Measurements from ENCODE around the gene CDK8.
"Not testable (repeated sequence)": the region's sequence is repeated elsewhere in the genome, so short reads cannot be mapped to it uniquely, and the experiment has no call there.

The CDK8 gene

GRCh38 chr13:26272621-26273020 is 18.7 kb downstream of the CDK8 start:
- Histone ChIP-seq H3K4me3 (ENCODE audit: low read length) (no peak overlapping the region), H3K27ac (ENCODE audit: low read depth, low read length) (no peak overlapping the region), H3K4me2 (ENCODE audit: low read length) (no peak overlapping the region), H3K9me3 (ENCODE audit: control insufficient read depth, insufficient read depth, low read length) (no peaks in the 10 kb centered on the region), H3F3A (ENCODE audit: control insufficient read depth, insufficient read depth) (no peaks in the 10 kb centered on the region), H3K4me1 (ENCODE audit: control insufficient read depth, low read length) (no peaks in the 10 kb centered on the region), H3K36me3 (ENCODE audit: control insufficient read depth, low read length) (no peaks in the 10 kb centered on the region), H3K9me2 (replicated peaks; ENCODE audit: control insufficient read depth, low read length) (no peaks in the 10 kb centered on the region), H4K20me1 (ENCODE audit: control insufficient read depth, insufficient read depth, low read depth, low read length) (no peaks in the 10 kb centered on the region; the same call in 1 of the 2 replicates), H3K27me3 (ENCODE audit: control insufficient read depth, low read length) (no peaks in the 10 kb centered on the region), H3K79me2 (ENCODE audit: control insufficient read depth, low read length) (peaks cover 88% of the 10 kb centered on the region)
- TF ChIP-seq EZH2phosphoT487 (IDR thresholded peaks at IDR 0.05; ENCODE audit: borderline replicate concordance, low read length) (no peak), CTCF (IDR thresholded peaks at IDR 0.05; ENCODE audit: low read depth, low read length, poor library complexity, severe bottlenecking) (no peak)

- H3K79me2 ChIP-seq (ENCODE audit: control insufficient read depth, low read length), result peaks cover 45% of the 10 kb centered on the region
- no peak overlapping the region for H3K4me2 ChIP-seq (ENCODE audit: low read length)
These were observed 26.4 kb downstream of the CDK8 start for GRCh38 chr13:26280295-26280694.

GRCh38 chr13:26280822-26281221 is 26.9 kb downstream of the CDK8 start:
- H3K9me3 ChIP-seq (ENCODE audit: control insufficient read depth, insufficient read depth, low read length), result no peaks in the 10 kb centered on the region
- H3F3A ChIP-seq (ENCODE audit: control insufficient read depth, insufficient read depth), result no peaks in the 10 kb centered on the region
- TF ChIP-seq CTCF (IDR thresholded peaks at IDR 0.05; ENCODE audit: low read depth, low read length, poor library complexity, severe bottlenecking) (no peak), EZH2phosphoT487 (IDR thresholded peaks at IDR 0.05; ENCODE audit: borderline replicate concordance, low read length) (no peak)
- H3K9me2 ChIP-seq (replicated peaks; ENCODE audit: control insufficient read depth, low read length), result no peaks in the 10 kb centered on the region
- H3K4me1 ChIP-seq (ENCODE audit: control insufficient read depth, low read length), result no peaks in the 10 kb centered on the region
- H3K4me3 ChIP-seq (ENCODE audit: low read length), result no peak overlapping the region
- no peak overlapping the region for H3K4me2 ChIP-seq (ENCODE audit: low read length)
- peaks cover 43% of the 10 kb centered on the region for H3K79me2 ChIP-seq (ENCODE audit: control insufficient read depth, low read length)
- no peak overlapping the region for H3K27ac ChIP-seq (ENCODE audit: low read depth, low read length)
- H3K27me3 ChIP-seq (ENCODE audit: control insufficient read depth, low read length), result no peaks in the 10 kb centered on the region
- H3K36me3 ChIP-seq (ENCODE audit: control insufficient read depth, low read length), result peaks cover 9% of the 10 kb centered on the region
- H4K20me1 ChIP-seq (ENCODE audit: control insufficient read depth, insufficient read depth, low read depth, low read length), result no peaks in the 10 kb centered on the region

More at GRCh38 chr13:26280295-26280694, 26.4 kb downstream of the CDK8 start:
- no peak overlapping the region for H3K4me3 ChIP-seq (ENCODE audit: low read length)
- no peaks in the 10 kb centered on the region for H3K4me1 ChIP-seq (ENCODE audit: control insufficient read depth, low read length)
- no peaks in the 10 kb centered on the region for H3K9me3 ChIP-seq (ENCODE audit: control insufficient read depth, insufficient read depth, low read length)
- no peaks in the 10 kb centered on the region for H3F3A ChIP-seq (ENCODE audit: control insufficient read depth, insufficient read depth)
- no peaks in the 10 kb centered on the region for H3K9me2 ChIP-seq (replicated peaks; ENCODE audit: control insufficient read depth, low read length)
- no peaks in the 10 kb centered on the region for H4K20me1 ChIP-seq (ENCODE audit: control insufficient read depth, insufficient read depth, low read depth, low read length)
- no peak overlapping the region for H3K27ac ChIP-seq (ENCODE audit: low read depth, low read length)
- peaks cover 9% of the 10 kb centered on the region for H3K36me3 ChIP-seq (ENCODE audit: control insufficient read depth, low read length)
- TF ChIP-seq CTCF (IDR thresholded peaks at IDR 0.05; ENCODE audit: low read depth, low read length, poor library complexity, severe bottlenecking) (no peak), EZH2phosphoT487 (IDR thresholded peaks at IDR 0.05; ENCODE audit: borderline replicate concordance, low read length) (no peak)
- no peaks in the 10 kb centered on the region for H3K27me3 ChIP-seq (ENCODE audit: control insufficient read depth, low read length)

GRCh38 chr13:26285911-26286310 is 32.0 kb downstream of the CDK8 start:
- H3K4me2 ChIP-seq (ENCODE audit: low read length); H3K4me3 ChIP-seq (ENCODE audit: low read length); H3K36me3 ChIP-seq (ENCODE audit: control insufficient read depth, low read length); H3K27me3 ChIP-seq (ENCODE audit: control insufficient read depth, low read length); H3K4me1 ChIP-seq (ENCODE audit: control insufficient read depth, low read length); H3F3A ChIP-seq (ENCODE audit: control insufficient read depth, insufficient read depth); H3K9me2 ChIP-seq (replicated peaks; ENCODE audit: control insufficient read depth, low read length); H4K20me1 ChIP-seq (ENCODE audit: control insufficient read depth, insufficient read depth, low read depth, low read length); H3K9me3 ChIP-seq (ENCODE audit: control insufficient read depth, insufficient read depth, low read length); H3K27ac ChIP-seq (ENCODE audit: low read depth, low read length): not testable (repeated sequence)
- peaks cover 13% of the 10 kb centered on the region for H3K79me2 ChIP-seq (ENCODE audit: control insufficient read depth, low read length)

- H3F3A ChIP-seq (ENCODE audit: control insufficient read depth, insufficient read depth); H3K4me2 ChIP-seq (ENCODE audit: low read length); H3K36me3 ChIP-seq (ENCODE audit: control insufficient read depth, low read length); H4K20me1 ChIP-seq (ENCODE audit: control insufficient read depth, insufficient read depth, low read depth, low read length); H3K27me3 ChIP-seq (ENCODE audit: control insufficient read depth, low read length); H3K9me3 ChIP-seq (ENCODE audit: control insufficient read depth, insufficient read depth, low read length); H3K27ac ChIP-seq (ENCODE audit: low read depth, low read length); H3K4me1 ChIP-seq (ENCODE audit: control insufficient read depth, low read length); H3K4me3 ChIP-seq (ENCODE audit: low read length); H3K9me2 ChIP-seq (replicated peaks; ENCODE audit: control insufficient read depth, low read length): not testable (repeated sequence)
- H3K79me2 ChIP-seq (ENCODE audit: control insufficient read depth, low read length), result peaks cover 32% of the 10 kb centered on the region
These were observed 34.9 kb downstream of the CDK8 start for GRCh38 chr13:26288838-26289237.
